Osteocyte (in vitro differentiated cells): ENCODE measurements around the gene NFIX. TPM values are rescaled to one million over a fixed set of nuclear protein-coding genes. Genes with fewer than 3 reads are reported as not detected.

Experiments
- DNase-seq: peaks from one replicate; pipeline ENCODE4 v3.0.0; 2021; ENCODE audit warnings: mixed read lengths; ENCODE audit not compliant: unreplicated experiment; ENCODE audit errors: extremely low spot score
- H3K27ac Mint-ChIP-seq: one replicate; pipeline ENCODE4 v1.8.0; 2021; ENCODE audit warnings: mild to moderate bottlenecking, mixed read lengths; ENCODE audit not compliant: unreplicated experiment
- H3K27me3 Mint-ChIP-seq: one replicate; pipeline ENCODE4 v1.8.0; 2021; ENCODE audit warnings: mixed read lengths; ENCODE audit not compliant: unreplicated experiment
- H3K36me3 Mint-ChIP-seq: one replicate; pipeline ENCODE4 v1.8.0; 2021; ENCODE audit warnings: mixed read lengths; ENCODE audit not compliant: unreplicated experiment
- H3K4me1 Mint-ChIP-seq: one replicate; pipeline ENCODE4 v1.8.0; 2021; ENCODE audit warnings: mixed read lengths; ENCODE audit not compliant: unreplicated experiment
- H3K4me3 Mint-ChIP-seq: one replicate; pipeline ENCODE4 v1.8.0; 2021; ENCODE audit warnings: mild to moderate bottlenecking, moderate library complexity, mixed read lengths; ENCODE audit not compliant: unreplicated experiment
- H3K9me3 Mint-ChIP-seq: one replicate; pipeline ENCODE4 v1.8.0; 2021; ENCODE audit warnings: mixed read lengths; ENCODE audit not compliant: unreplicated experiment
- total RNA-seq: library from RNA; stranded (reverse); gene quantifications from 2 replicates; pipeline ENCODE4 v1.2.1, GENCODE V29; 2021
- TF ChIP-seq, protein P1 (sequence below): fragments of 200-600 bp; sonication (generic); IDR thresholded peaks from 2 replicates; pipeline ENCODE4 v1.5.0; 2021; ENCODE audit warnings: antibody characterized with exemption, mild to moderate bottlenecking, moderate library complexity

The NFIX gene
- total RNA-seq, 1 donor from 2014 or later: 87.0 TPM

- Mint-ChIP-seq H3K36me3 (peaks cover 32% of the 10 kb centered on the region), H3K4me1 (peaks cover 52% of the 10 kb centered on the region), H3K27ac (no peak overlapping the region), H3K4me3 (no peak overlapping the region), H3K9me3 (no peaks in the 10 kb centered on the region), H3K27me3 (peaks cover 81% of the 10 kb centered on the region)
- TF ChIP-seq, protein P1, sequence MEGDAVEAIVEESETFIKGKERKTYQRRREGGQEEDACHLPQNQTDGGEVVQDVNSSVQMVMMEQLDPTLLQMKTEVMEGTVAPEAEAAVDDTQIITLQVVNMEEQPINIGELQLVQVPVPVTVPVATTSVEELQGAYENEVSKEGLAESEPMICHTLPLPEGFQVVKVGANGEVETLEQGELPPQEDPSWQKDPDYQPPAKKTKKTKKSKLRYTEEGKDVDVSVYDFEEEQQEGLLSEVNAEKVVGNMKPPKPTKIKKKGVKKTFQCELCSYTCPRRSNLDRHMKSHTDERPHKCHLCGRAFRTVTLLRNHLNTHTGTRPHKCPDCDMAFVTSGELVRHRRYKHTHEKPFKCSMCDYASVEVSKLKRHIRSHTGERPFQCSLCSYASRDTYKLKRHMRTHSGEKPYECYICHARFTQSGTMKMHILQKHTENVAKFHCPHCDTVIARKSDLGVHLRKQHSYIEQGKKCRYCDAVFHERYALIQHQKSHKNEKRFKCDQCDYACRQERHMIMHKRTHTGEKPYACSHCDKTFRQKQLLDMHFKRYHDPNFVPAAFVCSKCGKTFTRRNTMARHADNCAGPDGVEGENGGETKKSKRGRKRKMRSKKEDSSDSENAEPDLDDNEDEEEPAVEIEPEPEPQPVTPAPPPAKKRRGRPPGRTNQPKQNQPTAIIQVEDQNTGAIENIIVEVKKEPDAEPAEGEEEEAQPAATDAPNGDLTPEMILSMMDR: no peak
- no peak for DNase-seq
These were observed 21.5 kb downstream of the NFIX start for GRCh38 chr19:13016628-13017305.

DNA sequence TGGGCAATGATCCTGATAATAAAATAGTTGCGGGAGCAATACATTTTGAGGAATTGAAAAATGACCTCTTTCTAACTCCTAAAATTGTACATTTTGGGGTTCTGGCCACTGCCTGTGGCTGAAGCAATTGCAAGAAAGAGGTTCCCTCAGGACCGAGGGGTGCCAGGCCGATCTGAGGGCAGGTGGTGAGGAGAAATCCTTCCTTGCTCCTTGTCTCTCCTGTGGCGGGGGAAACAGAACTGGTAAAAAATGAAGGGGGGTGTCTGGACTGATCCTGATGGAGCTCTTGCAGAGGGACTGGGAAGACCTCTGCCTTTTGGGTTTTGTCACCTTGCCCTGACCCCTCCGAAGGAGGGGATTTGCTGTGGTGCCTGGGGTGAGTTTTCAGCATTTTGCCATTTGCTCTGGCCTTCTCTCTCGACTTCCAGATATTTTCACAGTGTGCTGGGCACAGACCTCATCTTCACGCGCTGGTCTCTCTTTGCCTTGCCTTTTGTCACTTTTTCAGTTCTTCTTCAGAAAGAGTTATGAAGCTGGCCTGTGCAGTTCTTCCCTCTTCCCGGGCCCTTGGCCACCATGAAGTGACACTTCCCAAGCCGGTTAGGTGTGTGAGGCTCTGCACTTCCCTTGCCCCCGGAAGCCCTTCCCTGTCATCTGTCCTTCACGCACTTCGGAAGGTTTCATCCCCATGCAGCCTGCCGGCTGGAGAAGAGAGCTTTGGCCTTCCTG lies 22.2 kb downstream of the NFIX start:
- TF ChIP-seq, protein P1: no peak
- H3K4me3 Mint-ChIP-seq: no peak overlapping the region
- no peak overlapping the region for H3K27ac Mint-ChIP-seq
- peaks cover 81% of the 10 kb centered on the region for H3K27me3 Mint-ChIP-seq
- H3K4me1 Mint-ChIP-seq: peaks cover 57% of the 10 kb centered on the region
- no peak for DNase-seq
- no peaks in the 10 kb centered on the region for H3K9me3 Mint-ChIP-seq
- peaks cover 32% of the 10 kb centered on the region for H3K36me3 Mint-ChIP-seq

DNA sequence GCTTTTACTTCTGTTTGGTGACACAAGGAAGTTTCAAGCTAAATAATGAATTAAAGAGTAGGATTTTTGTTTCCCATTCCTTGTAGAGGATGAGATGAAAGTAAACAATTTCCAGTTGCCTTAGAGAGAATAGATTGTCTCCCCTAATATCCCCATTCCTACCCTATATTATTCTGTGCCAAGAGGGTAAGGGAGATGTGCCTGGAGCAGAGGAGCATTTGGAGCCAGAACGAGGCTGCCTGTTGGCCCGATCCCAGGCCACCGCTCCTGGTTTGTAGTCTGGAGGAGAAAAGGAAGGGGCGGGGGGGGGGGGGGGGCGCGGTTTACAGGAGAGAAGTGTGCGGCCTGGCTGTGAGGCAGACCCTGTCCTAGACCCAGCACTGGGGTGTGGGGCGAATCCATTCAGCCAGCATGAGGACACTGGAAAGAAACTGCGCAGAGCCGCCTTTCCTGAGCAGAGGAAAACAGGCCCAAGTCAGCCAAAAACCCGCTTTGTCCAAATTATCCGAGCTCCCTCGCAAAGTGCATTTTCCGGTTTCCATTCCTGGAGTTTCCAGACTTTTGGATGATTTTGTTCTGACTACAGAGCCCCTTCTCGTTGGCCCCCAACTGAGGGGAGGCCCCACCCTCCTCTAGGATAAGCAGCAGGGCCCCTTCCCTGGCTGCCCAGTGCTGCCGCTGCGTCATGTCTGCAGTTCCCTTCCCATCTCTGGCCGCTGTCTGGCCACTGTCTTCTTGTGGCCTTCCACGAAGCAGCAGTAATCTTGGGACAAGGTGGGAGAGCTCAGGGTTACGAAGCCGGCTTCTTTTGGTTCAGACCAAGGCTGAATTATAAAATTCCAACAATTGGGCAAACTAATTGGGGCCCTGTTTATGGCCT lies 23.0 kb downstream of the NFIX start:
- Mint-ChIP-seq H3K9me3 (no peaks in the 10 kb centered on the region), H3K36me3 (peaks cover 32% of the 10 kb centered on the region), H3K4me1 (peaks cover 56% of the 10 kb centered on the region), H3K4me3 (no peak overlapping the region), H3K27me3 (peaks cover 74% of the 10 kb centered on the region), H3K27ac (no peak overlapping the region)
- TF ChIP-seq, protein P1: no peak
- no peak for DNase-seq

- Mint-ChIP-seq H3K4me1 (peaks cover 54% of the 10 kb centered on the region), H3K9me3 (no peaks in the 10 kb centered on the region), H3K27me3 (peaks cover 69% of the 10 kb centered on the region), H3K4me3 (no peak overlapping the region), H3K36me3 (peaks cover 28% of the 10 kb centered on the region), H3K27ac (no peak overlapping the region)
- no peak for DNase-seq
- TF ChIP-seq, protein P1: no peak
These were observed 24.1 kb downstream of the NFIX start for GRCh38 chr19:13019332-13019731.
